WI38 (cell line): ENCODE measurements around the gene THSD7B.

Experiments
- H3K4me3 ChIP-seq: 2 replicates; pipeline ENCODE4 v1.5.1; 2011; ENCODE audit warnings: low read depth, mild to moderate bottlenecking, control low read depth, low read length
- CTCF ChIP-seq: IDR thresholded peaks from 2 replicates; pipeline ENCODE4 v1.5.1; 2012; ENCODE audit warnings: low read depth, mild to moderate bottlenecking, control low read depth, low read length

The THSD7B gene

GRCh38 chr2:136863874-136864273 lies 98.5 kb downstream of the THSD7B start:
- no peak for TF ChIP-seq CTCF
- no peak overlapping the region for H3K4me3 ChIP-seq

GRCh38 chr2:136871424-136871823 lies 106.1 kb downstream of the THSD7B start:
- no peak for TF ChIP-seq CTCF
- no peak overlapping the region for H3K4me3 ChIP-seq

- TF ChIP-seq CTCF: no peak
- H3K4me3 ChIP-seq: no peak overlapping the region
These were observed 108.9 kb downstream of the THSD7B start for GRCh38 chr2:136874258-136874657.

- H3K4me3 ChIP-seq: no peak overlapping the region
- TF ChIP-seq CTCF: no peak
These were observed 125.8 kb downstream of the THSD7B start for GRCh38 chr2:136891100-136891499.

- no peak overlapping the region for H3K4me3 ChIP-seq
- TF ChIP-seq CTCF: no peak
These were observed 128.8 kb downstream of the THSD7B start for GRCh38 chr2:136894007-136894634.

- H3K4me3 ChIP-seq: no peak overlapping the region
- TF ChIP-seq CTCF: no peak
These were observed 136.4 kb downstream of the THSD7B start for GRCh38 chr2:136901732-136902131.

GRCh38 chr2:136905779-136906178 lies 140.4 kb downstream of the THSD7B start:
- no peak overlapping the region for H3K4me3 ChIP-seq
- no peak for TF ChIP-seq CTCF
